B cell (primary cell): ENCODE results near the gene TAS2R41. TPM values are rescaled to one million over a fixed set of nuclear protein-coding genes. Genes with fewer than 3 reads are reported as not detected.

Experiments used
- ATAC-seq: fragments of 200-7000 bp; cut with Tn5 transposase; one replicate; pipeline ENCODE4 v1.10.0; 2021; ENCODE audit warnings: low read depth, mild to moderate bottlenecking, moderate number of reproducible peaks, moderate library complexity
- CTCF ChIA-PET: fragments of 350-600 bp; sonication (Branson Sonifier 250); formaldehyde crosslinking; loops from one replicate; lab custom pipeline; 2021; ENCODE audit warnings: antibody characterized with exemption, inconsistent platforms; lab: Charles Lee
- POLR2A ChIA-PET: fragments of 350-600 bp; sonication (Branson Sonifier 250); formaldehyde crosslinking; loops from one replicate; lab custom pipeline; 2021; ENCODE audit warnings: antibody characterized with exemption; lab: Charles Lee
- DNase-seq: peaks from one replicate; pipeline ENCODE4 v3.0.0; 2013
- H2AFZ ChIP-seq: 2 replicates; pipeline ENCODE4 v1.6.1; 2012; ENCODE audit warnings: mild to moderate bottlenecking, low read depth, low read length; ENCODE audit not compliant: insufficient read depth, poor library complexity, severe bottlenecking
- H3K27ac ChIP-seq, 2 donors: 1 replicate in 1 of 2; 2 replicates in 1 of 2; pipeline ENCODE4 v1.5.1; 2012 to 2013; ENCODE audit warnings: low read length in 2 of 2, mild to moderate bottlenecking in 2 of 2, moderate library complexity in 1 of 2
- H3K27me3 ChIP-seq, 4 experiments: fragments of 200-600 bp in 1 of 4; sonication (generic) in 1 of 4; replicated peaks in 1 of 4; 1 replicate in 2 of 4; 2 replicates in 2 of 4; pipeline versions ENCODE4 v1.6.1 to v1.7.0; 2013 to 2016; ENCODE audit warnings: low read length in 3 of 4, mild to moderate bottlenecking in 2 of 4, mixed read lengths in 1 of 4, moderate library complexity in 1 of 4; ENCODE audit not compliant: insufficient read depth in 4 of 4, control insufficient read depth in 3 of 4; ENCODE audit errors: control extremely low read depth in 1 of 4
- H3K36me3 ChIP-seq, 2 experiments: replicated peaks in 1 of 2; 1 replicate in 1 of 2; 2 replicates in 1 of 2; pipeline versions ENCODE4 v1.6.1 to v1.7.1; 2013; ENCODE audit warnings: low read length in 1 of 2; ENCODE audit not compliant: insufficient read depth in 2 of 2, control insufficient read depth in 1 of 2; ENCODE audit errors: control extremely low read depth in 1 of 2, extremely low read depth in 1 of 2
- H3K4me1 ChIP-seq, 2 donors: fragments of 200-600 bp in 1 of 2; sonication (generic) in 1 of 2; 1 replicate in 1 of 2; 2 replicates in 1 of 2; pipeline versions ENCODE4 v1.5.1 to v1.6.1; 2013 to 2017; ENCODE audit warnings: low read length in 2 of 2; ENCODE audit not compliant: control insufficient read depth in 2 of 2, insufficient read depth in 2 of 2
- H3K4me2 ChIP-seq: replicated peaks from 2 replicates; pipeline ENCODE3; 2012; ENCODE audit warnings: mild to moderate bottlenecking, low read depth, low read length; ENCODE audit not compliant: poor library complexity, severe bottlenecking
- H3K4me3 ChIP-seq, 5 experiments: fragments of 200-600 bp in 1 of 5; sonication (generic) in 1 of 5; 1 replicate in 3 of 5; 2 replicates in 2 of 5; pipeline versions ENCODE4 v1.5.1 to v1.7.0; 2011 to 2016; ENCODE audit warnings: low read length in 4 of 5, mild to moderate bottlenecking in 4 of 5, low read depth in 2 of 5, control low read depth in 1 of 5, moderate library complexity in 1 of 5; ENCODE audit not compliant: insufficient read depth in 1 of 5; ENCODE audit errors: control extremely low read depth in 1 of 5, extremely low read depth in 1 of 5
- H3K79me2 ChIP-seq: fragments of 200-600 bp; sonication (generic); one replicate; pipeline ENCODE4 v1.6.0; 2016; ENCODE audit warnings: low read length; ENCODE audit not compliant: control insufficient read depth, insufficient read depth
- H3K9ac ChIP-seq: fragments of 200-600 bp; sonication (generic); 2 replicates; pipeline ENCODE4 v1.6.1; 2017; ENCODE audit warnings: mild to moderate bottlenecking, low read length, moderate library complexity
- H3K9me3 ChIP-seq, 3 donors: one replicate each; pipeline versions ENCODE4 v1.6.1 to v1.7.1; 2013; ENCODE audit warnings: low read length in 2 of 3; ENCODE audit not compliant: control insufficient read depth in 2 of 3, insufficient read depth in 1 of 3; ENCODE audit errors: control extremely low read depth in 1 of 3
- H4K20me1 ChIP-seq: 2 replicates; pipeline ENCODE4 v1.6.0; 2012; ENCODE audit warnings: mild to moderate bottlenecking, low read length; ENCODE audit not compliant: insufficient read depth, control insufficient read depth, poor library complexity, severe bottlenecking
- H3K27ac Mint-ChIP-seq: one replicate; pipeline ENCODE4 v1.8.0; 2021; ENCODE audit warnings: mixed read lengths
- H3K27me3 Mint-ChIP-seq: one replicate; pipeline ENCODE4 v1.8.0; 2021; ENCODE audit warnings: mixed read lengths
- H3K4me1 Mint-ChIP-seq: one replicate; pipeline ENCODE4 v1.8.0; 2021; ENCODE audit warnings: mixed read lengths
- H3K4me3 Mint-ChIP-seq: one replicate; pipeline ENCODE4 v1.8.0; 2021; ENCODE audit warnings: mixed read lengths
- H3K9me3 Mint-ChIP-seq: one replicate; pipeline ENCODE4 v1.8.0; 2022; ENCODE audit warnings: mixed read lengths; ENCODE audit not compliant: insufficient read depth
- EZH2 ChIP-seq: IDR thresholded peaks from 2 replicates; pipeline ENCODE4 v1.6.1; 2012; ENCODE audit warnings: borderline replicate concordance, low read depth, mild to moderate bottlenecking, moderate library complexity, low read length; ENCODE audit not compliant: insufficient read depth, poor library complexity, severe bottlenecking
- WGBS: methylation state at CpG from one replicate; pipeline ENCODE4 v1.1.5; 2013; ENCODE audit warnings: missing lambda C conversion rate; ENCODE audit not compliant: insufficient coverage; 5-methylcytosine and 5-hydroxymethylcytosine counted together
- intact Hi-C: fragments of 100-400 bp; cut with micrococcal nuclease; formaldehyde crosslinking; loops from one replicate; pipeline ENCODE4 v1.10.0; 2022
- polyA plus RNA-seq: library from polyadenylated mRNA; depleted of rRNA; stranded (reverse); fragments of >200 nt; gene quantifications from 2 replicates; pipeline ENCODE4 v1.2.3, GENCODE V29; 2012
- total RNA-seq, 2 donors: library from RNA; stranded (reverse); fragments of 120-200 nt in 1 of 2; gene quantifications; 1 replicate in 1 of 2; 2 replicates in 1 of 2; pipeline versions ENCODE4 v1.2.3 to v1.2.4, GENCODE V29; 2013 to 2022
- TF ChIP-seq, protein P1 (sequence below): fragments of 200-600 bp; IDR thresholded peaks from one replicate; pipeline ENCODE4 v1.8.0; 2022; ENCODE audit warnings: antibody characterized with exemption, mild to moderate bottlenecking

TAS2R41 gene
- total and polyA plus RNA-seq, 2 donors (not counting 1 experiment from before 2014, with no cell fraction given): not detected

DNA sequence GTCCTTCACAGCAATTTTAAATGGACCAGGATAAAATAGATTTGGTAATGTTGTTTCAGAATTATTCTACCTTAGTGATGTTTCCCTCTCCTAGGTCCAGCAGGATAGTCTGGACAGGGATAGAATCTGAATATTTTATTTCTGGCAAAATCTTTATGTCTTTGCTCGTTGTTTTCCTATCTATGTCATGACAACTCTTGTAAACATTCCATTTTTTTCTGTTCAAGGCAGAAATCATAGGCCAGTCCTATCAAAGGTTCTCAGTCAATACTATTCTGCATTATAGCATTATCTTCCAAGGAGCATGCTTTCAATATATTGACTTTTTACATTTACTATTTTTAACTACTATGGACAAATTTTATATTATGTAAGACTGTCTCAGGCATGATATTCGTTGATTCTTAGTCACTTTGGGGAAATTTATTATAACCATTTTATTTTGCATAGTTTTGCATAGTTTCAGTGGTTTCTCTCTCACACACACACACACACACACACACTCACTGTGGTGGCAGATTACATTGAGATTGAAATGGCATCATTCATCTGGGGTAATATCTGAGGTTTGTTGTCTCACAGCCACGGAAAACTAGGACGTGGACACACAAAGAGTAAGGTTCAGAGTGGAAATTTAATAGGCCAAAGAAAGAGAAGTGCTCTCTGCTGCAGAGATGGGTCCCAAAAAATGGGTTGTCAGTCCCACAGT is 17.2 kb upstream of the TAS2R41 start:
- Histone ChIP-seq H3K36me3 (no peaks in the 10 kb centered on the region), H4K20me1 (no peaks in the 10 kb centered on the region), H3K4me2 (no peak overlapping the region), H3K79me2 (no peaks in the 10 kb centered on the region), H3K4me1 (no peaks in the 10 kb centered on the region), H3K27ac (no peak overlapping the region), H2AFZ (no peak overlapping the region), H3K27me3 (no peaks in the 10 kb centered on the region), H3K9ac (no peak overlapping the region), H3K4me3 (no peak overlapping the region), H3K9me3 (peaks cover 0 to 6% (median 2%) of the 10 kb centered on the region in 3 donors)
- TF ChIP-seq, protein P1, sequence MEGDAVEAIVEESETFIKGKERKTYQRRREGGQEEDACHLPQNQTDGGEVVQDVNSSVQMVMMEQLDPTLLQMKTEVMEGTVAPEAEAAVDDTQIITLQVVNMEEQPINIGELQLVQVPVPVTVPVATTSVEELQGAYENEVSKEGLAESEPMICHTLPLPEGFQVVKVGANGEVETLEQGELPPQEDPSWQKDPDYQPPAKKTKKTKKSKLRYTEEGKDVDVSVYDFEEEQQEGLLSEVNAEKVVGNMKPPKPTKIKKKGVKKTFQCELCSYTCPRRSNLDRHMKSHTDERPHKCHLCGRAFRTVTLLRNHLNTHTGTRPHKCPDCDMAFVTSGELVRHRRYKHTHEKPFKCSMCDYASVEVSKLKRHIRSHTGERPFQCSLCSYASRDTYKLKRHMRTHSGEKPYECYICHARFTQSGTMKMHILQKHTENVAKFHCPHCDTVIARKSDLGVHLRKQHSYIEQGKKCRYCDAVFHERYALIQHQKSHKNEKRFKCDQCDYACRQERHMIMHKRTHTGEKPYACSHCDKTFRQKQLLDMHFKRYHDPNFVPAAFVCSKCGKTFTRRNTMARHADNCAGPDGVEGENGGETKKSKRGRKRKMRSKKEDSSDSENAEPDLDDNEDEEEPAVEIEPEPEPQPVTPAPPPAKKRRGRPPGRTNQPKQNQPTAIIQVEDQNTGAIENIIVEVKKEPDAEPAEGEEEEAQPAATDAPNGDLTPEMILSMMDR: no peak
- no peak for TF ChIP-seq EZH2
- WGBS: 74% methylated on average over 2 of the region's 4 CpGs
- Mint-ChIP-seq H3K9me3 (peaks cover 4% of the 10 kb centered on the region), H3K27me3 (peaks cover 25% of the 10 kb centered on the region), H3K4me1 (no peaks in the 10 kb centered on the region), H3K4me3 (no peak overlapping the region), H3K27ac (no peak overlapping the region)
- ATAC-seq: no peak
- ChIA-PET POLR2A (no interaction called here), CTCF (no interaction called here)
- DNase-seq: no peak
- intact Hi-C loops: no loop called here

DNA sequence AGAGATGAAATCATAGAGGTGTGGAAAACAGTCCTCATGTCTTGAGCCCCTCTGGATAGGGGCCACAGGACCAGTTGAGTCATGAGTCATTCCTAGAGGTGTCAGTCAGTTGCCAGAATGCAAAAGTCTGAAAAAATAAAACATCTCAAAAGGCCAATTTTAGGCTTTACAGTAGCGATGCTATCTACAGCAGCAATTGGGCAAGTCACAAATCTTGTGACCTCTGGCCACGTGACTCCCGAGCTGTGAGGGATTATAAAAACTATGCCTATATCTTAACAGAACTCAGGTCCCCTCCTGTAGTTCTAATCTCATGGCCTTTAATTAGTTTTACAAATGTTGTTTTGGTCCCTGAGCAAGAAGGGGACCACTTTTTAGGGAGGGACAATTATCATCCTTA is 15.6 kb upstream of the TAS2R41 start:
- ChIA-PET POLR2A (no interaction called here), CTCF (no interaction called here)
- TF ChIP-seq EZH2: no peak
- TF ChIP-seq, protein P1: no peak
- 85% methylated on average over 2 of the region's 3 CpGs for WGBS
- H3K9me3 ChIP-seq: peaks cover 0 to 8% (median 2%) of the 10 kb centered on the region in 3 donors
- Mint-ChIP-seq H3K4me1 (no peaks in the 10 kb centered on the region), H3K27ac (no peak overlapping the region), H3K4me3 (no peak overlapping the region), H3K27me3 (peaks cover 26% of the 10 kb centered on the region), H3K9me3 (peaks cover 4% of the 10 kb centered on the region)
- ATAC-seq (no peak), DNase-seq (no peak)
- H3K4me1 ChIP-seq: no peaks in the 10 kb centered on the region
- H3K27me3 ChIP-seq: no peaks in the 10 kb centered on the region
- intact Hi-C loops: no loop called here
- H3K9ac ChIP-seq: no peak overlapping the region
- H2AFZ ChIP-seq: no peak overlapping the region
- no peak overlapping the region for H3K4me3 ChIP-seq
- H3K4me2 ChIP-seq: no peak overlapping the region
- H3K27ac ChIP-seq: no peak overlapping the region
- H3K79me2 ChIP-seq: no peaks in the 10 kb centered on the region
- no peaks in the 10 kb centered on the region for H4K20me1 ChIP-seq
- H3K36me3 ChIP-seq: no peaks in the 10 kb centered on the region
